ENCODE results near the gene DDX59.

The DDX59 gene

DNA sequence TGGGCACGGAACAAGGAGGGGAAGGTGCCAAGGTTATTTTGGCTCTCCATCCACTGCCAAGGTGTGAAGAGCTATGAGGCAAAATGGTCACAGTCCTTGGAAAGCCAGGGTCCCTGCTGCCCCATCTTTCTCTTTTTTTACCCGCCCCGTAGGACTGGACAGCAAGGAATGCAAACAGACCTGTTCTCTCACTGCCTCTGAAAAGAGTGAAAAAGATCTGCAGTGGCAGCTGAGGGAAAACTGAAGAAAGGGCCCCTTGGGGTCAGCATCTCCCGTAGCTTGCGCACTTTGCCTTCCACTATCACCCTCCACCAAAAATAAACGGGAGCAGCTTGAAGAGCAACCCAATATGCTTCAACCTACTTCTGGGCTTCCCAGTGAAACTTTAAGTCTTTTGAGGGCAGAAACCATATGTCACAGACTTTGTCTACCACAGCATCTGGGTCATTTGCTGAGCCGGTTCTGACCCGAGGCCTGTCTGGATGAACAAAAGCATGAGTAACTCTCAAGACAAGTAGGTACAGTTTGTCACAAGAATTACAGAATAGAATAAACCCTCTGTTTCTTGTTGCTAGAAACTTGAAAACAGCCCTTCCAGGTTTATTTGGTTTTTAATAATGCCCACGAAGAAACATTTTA lies 39.7 kb downstream of the DDX59 start:
- no peaks in the 10 kb centered on the region for H3K27me3 Mint-ChIP-seq
- H3K4me1 Mint-ChIP-seq (ENCODE audit: low read depth), result peaks cover 29% of the 10 kb centered on the region
- no peak overlapping the region for H3K27ac Mint-ChIP-seq
- H3K9me3 Mint-ChIP-seq, result no peaks in the 10 kb centered on the region
- H3K36me3 Mint-ChIP-seq (ENCODE audit: low read depth), result no peaks in the 10 kb centered on the region
- DNase-seq, result no peak
- no peak overlapping the region for H3K4me3 Mint-ChIP-seq

DNA sequence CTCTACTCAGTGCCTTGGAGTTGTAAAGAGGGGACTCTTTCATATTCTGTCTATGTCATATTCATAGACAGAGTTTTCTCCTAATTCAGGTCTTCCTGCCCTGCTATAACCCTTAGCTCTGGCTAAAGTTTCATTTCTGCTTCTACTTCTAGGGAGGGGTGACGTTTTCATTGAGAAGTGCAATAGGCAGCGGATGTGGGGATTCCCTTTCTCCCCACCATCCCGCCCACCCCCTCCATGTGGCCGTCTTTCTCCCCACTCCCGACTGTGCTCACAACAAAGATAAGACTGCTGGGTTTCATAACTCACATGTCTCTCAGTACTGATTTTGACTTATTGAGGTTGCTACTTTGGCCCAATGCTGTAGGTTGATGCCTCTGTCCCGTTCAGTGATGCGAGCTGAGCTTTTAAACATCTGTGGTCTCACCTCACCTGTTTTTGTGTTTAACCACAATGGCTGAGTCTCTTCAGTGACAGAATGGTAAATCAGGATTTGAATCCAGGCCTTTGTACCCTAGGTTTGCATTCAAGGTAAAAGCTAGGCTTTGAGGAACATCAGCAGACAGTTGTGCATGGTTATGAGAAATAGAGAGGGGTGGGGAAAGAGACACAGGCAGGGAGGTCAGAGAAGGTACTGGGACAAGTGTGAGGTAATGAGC lies 41.4 kb downstream of the DDX59 start:
- Mint-ChIP-seq H3K9me3 (no peaks in the 10 kb centered on the region), H3K27ac (peak overlapping the region; percentile 67), H3K4me3 (no peak overlapping the region), H3K36me3 (ENCODE audit: low read depth) (no peaks in the 10 kb centered on the region), H3K4me1 (ENCODE audit: low read depth) (peaks cover 38% of the 10 kb centered on the region), H3K27me3 (no peaks in the 10 kb centered on the region)
- peak; percentile 53 for DNase-seq

DNA sequence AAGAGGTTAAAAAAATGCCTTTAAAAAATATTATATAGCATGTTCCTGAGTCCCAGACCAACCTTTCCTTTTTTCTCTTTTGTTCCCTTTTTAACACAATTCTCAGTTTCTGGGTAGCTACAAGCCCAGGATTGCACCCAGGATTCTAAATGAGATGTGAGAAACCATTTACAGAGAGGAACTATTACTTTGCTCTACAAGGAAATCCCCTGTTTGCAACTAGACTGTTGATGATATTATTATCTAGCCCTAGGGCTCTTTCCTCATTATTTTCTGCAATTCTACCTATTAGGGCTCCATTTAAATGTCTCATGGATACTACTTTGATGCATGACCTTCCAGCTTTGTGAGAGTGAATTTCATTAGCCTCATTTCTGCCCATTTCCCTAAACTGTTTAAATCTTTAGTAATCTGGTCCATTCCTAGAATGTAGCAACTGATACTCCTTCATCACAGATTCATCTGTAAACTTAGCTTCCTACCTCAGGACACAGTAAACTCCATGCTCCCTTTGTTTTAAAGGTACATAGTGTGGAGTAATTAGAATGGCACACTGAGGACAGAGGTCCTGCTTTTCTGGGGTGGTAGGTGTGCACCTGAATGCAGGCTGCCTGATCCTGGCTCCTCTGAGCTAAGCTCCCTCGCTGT lies 42.0 kb downstream of the DDX59 start:
- no peak overlapping the region for H3K4me3 Mint-ChIP-seq
- peaks cover 41% of the 10 kb centered on the region for H3K4me1 Mint-ChIP-seq (ENCODE audit: low read depth)
- no peaks in the 10 kb centered on the region for H3K27me3 Mint-ChIP-seq
- H3K27ac Mint-ChIP-seq, result peak overlapping the region; percentile 67
- no peaks in the 10 kb centered on the region for H3K9me3 Mint-ChIP-seq
- DNase-seq, result no peak
- H3K36me3 Mint-ChIP-seq (ENCODE audit: low read depth), result no peaks in the 10 kb centered on the region

DNA sequence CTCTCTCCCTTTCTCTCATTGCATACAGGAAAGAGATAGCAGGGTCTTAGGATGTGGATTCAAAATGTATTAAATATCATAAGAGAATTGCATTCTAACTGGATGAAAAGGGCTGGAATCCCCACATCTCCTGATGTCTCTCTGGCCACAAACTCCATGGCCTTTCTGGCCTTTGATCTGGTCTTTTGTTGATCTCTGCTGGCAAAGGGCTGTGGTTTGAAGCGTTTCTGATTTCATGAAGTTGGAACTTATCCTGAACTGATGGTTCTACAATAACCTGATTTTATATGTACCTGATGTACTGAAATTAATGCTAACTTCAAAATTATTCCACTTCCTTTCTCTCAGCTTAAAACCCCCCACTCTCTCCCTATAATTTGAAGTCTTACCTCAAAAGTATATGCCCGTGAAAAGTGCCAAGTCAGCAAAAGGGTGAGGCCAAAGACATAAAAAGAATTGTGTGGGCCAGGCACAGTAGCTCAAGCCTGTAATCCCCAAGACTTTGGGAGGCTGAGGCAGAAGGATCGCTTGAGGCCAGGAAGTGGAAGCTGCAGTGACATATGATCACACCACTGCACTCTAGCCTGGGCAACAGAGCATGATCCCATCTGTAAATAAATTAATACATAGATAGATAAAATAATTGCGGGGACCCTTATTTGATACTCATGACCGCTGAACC lies 42.7 kb downstream of the DDX59 start:
- Mint-ChIP-seq H3K4me1 (ENCODE audit: low read depth) (peaks cover 42% of the 10 kb centered on the region), H3K9me3 (no peaks in the 10 kb centered on the region), H3K36me3 (ENCODE audit: low read depth) (no peaks in the 10 kb centered on the region), H3K4me3 (no peak overlapping the region), H3K27me3 (no peaks in the 10 kb centered on the region), H3K27ac (no peak overlapping the region)
- DNase-seq, result no peak

DNA sequence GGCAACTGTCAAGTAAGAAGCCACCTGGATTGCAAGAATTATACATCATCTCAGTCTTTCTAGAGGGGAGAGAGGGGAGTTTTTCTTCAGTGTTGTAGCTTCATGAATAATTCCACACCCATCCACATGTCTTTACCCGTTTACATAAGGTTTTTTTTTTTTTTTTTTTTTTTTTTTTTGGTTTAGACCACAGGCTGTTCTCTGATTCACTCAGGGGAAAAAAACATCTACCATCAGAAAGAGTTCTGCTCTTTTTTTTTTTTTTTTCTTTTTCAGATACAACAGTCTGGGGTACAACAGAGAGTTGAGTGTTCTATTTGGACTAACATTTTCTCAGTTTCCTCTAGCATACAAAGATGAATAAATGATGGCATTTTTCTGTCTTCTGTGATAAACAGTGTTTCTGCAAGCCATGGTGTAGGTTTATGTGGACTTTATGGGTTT lies 44.3 kb downstream of the DDX59 start:
- Mint-ChIP-seq H3K27me3 (no peaks in the 10 kb centered on the region), H3K4me3 (peak overlapping the region; percentile 45), H3K4me1 (ENCODE audit: low read depth) (peaks cover 47% of the 10 kb centered on the region), H3K27ac (peak overlapping the region; percentile 91), H3K9me3 (no peaks in the 10 kb centered on the region), H3K36me3 (ENCODE audit: low read depth) (no peaks in the 10 kb centered on the region)
- DNase-seq, result no peak

DNA sequence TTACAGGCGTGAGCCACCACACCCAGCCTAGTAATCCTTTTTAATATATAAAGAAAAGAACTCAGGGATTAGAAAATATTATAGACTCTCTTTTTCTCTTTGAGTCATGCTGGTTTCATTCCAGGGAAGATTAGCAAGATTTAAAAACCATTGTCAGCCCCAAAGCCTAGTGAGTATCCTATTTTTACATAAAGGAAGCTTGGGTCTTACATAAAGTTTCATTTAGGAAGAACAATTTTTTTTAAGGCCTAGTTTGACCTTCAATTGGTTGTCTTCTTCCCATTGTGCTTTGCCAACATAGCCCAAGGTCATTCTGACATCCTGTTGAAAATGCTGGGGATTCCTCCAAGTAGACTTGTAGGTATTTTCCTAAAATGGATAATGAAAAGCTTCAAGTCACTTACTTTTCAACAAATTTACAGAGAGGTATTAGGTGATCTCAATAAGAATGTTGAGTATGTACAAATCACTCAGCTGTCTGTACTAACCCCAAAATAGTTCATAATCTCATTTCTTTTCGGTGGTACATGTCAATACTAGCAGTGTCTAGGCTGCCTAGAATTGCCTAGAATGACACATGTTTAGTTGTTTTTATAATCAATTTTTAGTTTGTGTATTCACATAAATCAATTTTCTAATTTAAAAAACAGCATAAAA lies 44.9 kb downstream of the DDX59 start:
- peaks cover 2% of the 10 kb centered on the region for H3K36me3 Mint-ChIP-seq (ENCODE audit: low read depth)
- H3K4me1 Mint-ChIP-seq (ENCODE audit: low read depth), result peaks cover 50% of the 10 kb centered on the region
- no peaks in the 10 kb centered on the region for H3K27me3 Mint-ChIP-seq
- H3K4me3 Mint-ChIP-seq, result peak overlapping the region; percentile 45
- peak overlapping the region; percentile 91 for H3K27ac Mint-ChIP-seq
- H3K9me3 Mint-ChIP-seq, result no peaks in the 10 kb centered on the region
- DNase-seq, result no peak

DNA sequence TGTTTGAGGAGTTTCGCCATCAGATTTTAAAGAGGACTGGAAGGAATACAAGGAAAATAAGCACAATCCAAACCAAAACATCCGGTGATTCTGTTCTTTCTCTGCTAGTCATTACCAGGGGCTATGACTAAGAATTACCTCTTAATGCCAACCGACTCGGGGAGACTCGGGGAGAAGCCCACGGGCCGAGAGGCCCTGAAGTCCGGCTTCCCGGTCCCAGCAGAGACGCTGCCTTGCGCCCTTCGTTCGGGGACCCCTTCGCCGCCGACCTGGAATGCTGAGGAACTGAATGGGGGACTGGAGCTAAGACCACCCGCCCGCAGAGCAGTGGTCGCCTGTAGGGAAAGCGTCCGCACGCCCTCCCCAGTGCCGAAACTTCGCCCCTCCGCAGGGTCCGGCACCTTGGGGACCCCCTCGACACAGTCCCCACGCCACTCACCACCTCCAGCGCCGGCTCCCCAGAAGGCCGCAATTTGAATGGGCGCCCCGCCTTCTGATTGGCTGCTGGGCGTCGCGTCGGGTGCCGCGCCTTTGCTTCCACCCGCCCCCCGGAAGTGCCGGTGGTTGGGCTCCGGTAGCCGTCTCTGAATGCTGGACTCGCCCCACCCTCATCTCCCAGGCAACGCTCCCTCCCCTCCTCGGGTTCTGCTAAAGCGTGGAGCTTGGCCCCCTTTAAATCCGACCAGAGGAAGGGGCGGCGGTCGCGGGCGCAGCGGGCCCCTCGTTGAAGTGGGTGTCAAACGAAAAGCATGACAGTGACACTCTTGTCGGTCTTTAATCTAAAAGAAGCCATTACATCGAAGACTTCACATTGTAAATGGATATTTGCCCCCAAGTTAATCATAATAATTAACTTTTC lies 49.2 kb downstream of the DDX59 start, which contains the start of gene KIF14:
Gene KIF14 (minus strand): TSS at position 479 of the 859 bp plus-strand sequence. CDS start 2,028 bp downstream, outside the sequence.
- Mint-ChIP-seq H3K4me1 (ENCODE audit: low read depth) (peaks cover 32% of the 10 kb centered on the region), H3K36me3 (ENCODE audit: low read depth) (peaks cover 2% of the 10 kb centered on the region), H3K27ac (peak within 1 kb of the TSS; percentile 90), H3K4me3 (peak within 1 kb of the TSS; percentile 87), H3K27me3 (no peaks in the 10 kb centered on the region), H3K9me3 (no peaks in the 10 kb centered on the region)
- peak; percentile 90 for DNase-seq

DNA sequence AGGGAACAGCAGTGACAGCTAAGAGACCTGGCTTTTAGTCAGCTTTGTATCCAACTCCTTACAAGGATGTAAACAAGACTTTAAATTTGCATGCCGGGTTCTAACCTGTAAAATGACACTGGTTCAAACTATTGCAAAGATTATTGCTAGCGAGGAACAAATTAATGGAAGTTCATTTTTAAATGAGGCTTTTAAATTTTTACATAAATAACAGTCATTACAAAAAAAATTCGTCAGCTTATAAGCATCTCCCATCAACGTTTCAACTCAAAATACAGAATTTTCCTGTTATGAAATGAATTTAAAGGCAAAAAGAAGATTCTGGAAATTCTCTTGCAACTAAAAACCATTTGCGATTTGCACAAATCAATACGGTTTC lies 49.8 kb downstream of the DDX59 start:
- peak overlapping the region; percentile 90 for H3K27ac Mint-ChIP-seq
- peak overlapping the region; percentile 87 for H3K4me3 Mint-ChIP-seq
- no peak for DNase-seq
- no peaks in the 10 kb centered on the region for H3K27me3 Mint-ChIP-seq
- H3K36me3 Mint-ChIP-seq (ENCODE audit: low read depth), result peaks cover 2% of the 10 kb centered on the region
- no peaks in the 10 kb centered on the region for H3K9me3 Mint-ChIP-seq
- peaks cover 25% of the 10 kb centered on the region for H3K4me1 Mint-ChIP-seq (ENCODE audit: low read depth)

DNA sequence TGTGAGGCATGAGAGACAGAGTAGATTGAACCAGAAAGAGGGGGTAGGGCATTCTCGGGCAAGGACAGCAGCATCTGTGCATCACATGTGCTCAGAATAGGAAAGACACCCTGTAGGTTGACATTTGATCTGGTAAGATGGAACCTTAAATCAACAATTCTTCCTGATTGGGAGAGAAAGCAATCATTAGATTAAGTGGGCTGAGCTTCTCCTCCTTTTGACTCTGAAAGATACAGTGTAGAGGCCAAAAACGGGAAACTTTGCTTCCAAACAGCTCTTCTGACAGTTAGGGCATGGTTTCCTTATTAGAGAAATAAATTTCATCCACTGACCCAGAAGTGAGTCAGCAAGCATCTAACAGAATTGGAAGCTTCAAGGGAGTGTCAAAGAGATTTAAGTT lies 58.9 kb downstream of the DDX59 start:
- Mint-ChIP-seq H3K4me1 (ENCODE audit: low read depth) (no peaks in the 10 kb centered on the region), H3K36me3 (ENCODE audit: low read depth) (peaks cover 7% of the 10 kb centered on the region), H3K9me3 (no peaks in the 10 kb centered on the region), H3K27ac (no peak overlapping the region), H3K27me3 (no peaks in the 10 kb centered on the region), H3K4me3 (no peak overlapping the region)
- no peak for DNase-seq

DNA sequence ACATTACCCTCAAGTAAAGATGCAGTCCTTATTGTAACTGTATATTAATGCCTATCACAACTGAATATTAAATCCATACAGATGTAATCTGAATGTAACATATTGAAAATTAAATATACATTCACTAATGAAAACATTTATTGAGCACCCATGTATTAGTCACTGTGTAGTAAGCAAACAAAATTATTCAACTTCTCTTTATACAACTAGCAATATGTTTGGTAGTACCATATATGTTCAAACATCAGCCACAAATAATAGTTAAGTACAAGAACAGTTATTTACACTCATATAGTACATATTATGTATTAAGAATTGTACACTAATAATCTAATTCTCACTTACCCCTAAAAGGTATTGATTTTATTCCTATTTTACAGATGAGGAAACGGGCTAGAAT lies 67.1 kb downstream of the DDX59 start:
- Mint-ChIP-seq H3K27me3 (no peaks in the 10 kb centered on the region), H3K4me3 (no peak overlapping the region), H3K4me1 (ENCODE audit: low read depth) (no peaks in the 10 kb centered on the region), H3K9me3 (no peaks in the 10 kb centered on the region), H3K36me3 (ENCODE audit: low read depth) (peaks cover 13% of the 10 kb centered on the region), H3K27ac (no peak overlapping the region)
- no peak for DNase-seq
